Measurements from ENCODE around the gene CCDC59.

GRCh38 chr12:82326905-82327503 lies 31.2 kb downstream of the CCDC59 start:
- TF ChIP-seq CTCF (IDR thresholded peaks at IDR 0.05 in 4 of 5, conservative IDR thresholded peaks at IDR 0.05 in 1 of 5), result peak in 2 of 5 experiments; percentile 16 to 19
- TF ChIP-seq POLR2A (IDR thresholded peaks at IDR 0.05), result no peak
